Measurements from ENCODE around the gene CDV3. TPM values are rescaled to one million over a fixed set of nuclear protein-coding genes. Genes with fewer than 3 reads are reported as not detected.

CDV3 gene
- total RNA-seq, 1 donor from 2014 or later, result 184 TPM

DNA sequence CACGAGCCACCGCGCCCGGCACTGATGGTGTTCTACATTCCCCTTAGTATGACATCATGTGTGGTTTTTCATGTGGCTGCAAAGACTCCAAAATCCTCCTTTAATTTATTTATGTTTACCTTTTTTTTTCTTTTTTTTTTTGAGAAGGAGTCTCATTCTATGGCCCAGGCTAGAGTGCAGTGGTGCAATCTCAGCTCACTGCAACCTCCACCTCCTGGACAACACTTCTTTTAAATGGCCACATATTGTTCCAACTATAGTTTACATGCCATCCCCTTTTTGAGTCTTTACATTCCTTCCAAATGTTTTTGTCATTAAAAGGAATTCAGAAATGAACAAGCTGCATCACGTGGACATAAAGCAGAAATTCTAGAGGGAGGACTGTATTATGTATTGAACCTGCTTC is 10.3 kb upstream of the CDV3 start:
- Histone ChIP-seq H3K4me1 (no peaks in the 10 kb centered on the region), H3K9me3 (no peaks in the 10 kb centered on the region), H3K36me3 (no peaks in the 10 kb centered on the region), H3K27ac (no peak overlapping the region), H3K27me3 (no peaks in the 10 kb centered on the region), H3K4me3 (no peak overlapping the region)
- DNase-seq, result no peak
- intact Hi-C loops (cut with DNase I), result no loop called here
- no peak for ATAC-seq
- TF ChIP-seq, protein P1, sequence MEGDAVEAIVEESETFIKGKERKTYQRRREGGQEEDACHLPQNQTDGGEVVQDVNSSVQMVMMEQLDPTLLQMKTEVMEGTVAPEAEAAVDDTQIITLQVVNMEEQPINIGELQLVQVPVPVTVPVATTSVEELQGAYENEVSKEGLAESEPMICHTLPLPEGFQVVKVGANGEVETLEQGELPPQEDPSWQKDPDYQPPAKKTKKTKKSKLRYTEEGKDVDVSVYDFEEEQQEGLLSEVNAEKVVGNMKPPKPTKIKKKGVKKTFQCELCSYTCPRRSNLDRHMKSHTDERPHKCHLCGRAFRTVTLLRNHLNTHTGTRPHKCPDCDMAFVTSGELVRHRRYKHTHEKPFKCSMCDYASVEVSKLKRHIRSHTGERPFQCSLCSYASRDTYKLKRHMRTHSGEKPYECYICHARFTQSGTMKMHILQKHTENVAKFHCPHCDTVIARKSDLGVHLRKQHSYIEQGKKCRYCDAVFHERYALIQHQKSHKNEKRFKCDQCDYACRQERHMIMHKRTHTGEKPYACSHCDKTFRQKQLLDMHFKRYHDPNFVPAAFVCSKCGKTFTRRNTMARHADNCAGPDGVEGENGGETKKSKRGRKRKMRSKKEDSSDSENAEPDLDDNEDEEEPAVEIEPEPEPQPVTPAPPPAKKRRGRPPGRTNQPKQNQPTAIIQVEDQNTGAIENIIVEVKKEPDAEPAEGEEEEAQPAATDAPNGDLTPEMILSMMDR (IDR thresholded peaks at IDR 0.05), result no peak

- no peak for DNase-seq
- H3K27ac ChIP-seq, result no peak overlapping the region
- no peak for ATAC-seq
- no peaks in the 10 kb centered on the region for H3K36me3 ChIP-seq
- no peaks in the 10 kb centered on the region for H3K27me3 ChIP-seq
- no peaks in the 10 kb centered on the region for H3K4me1 ChIP-seq
- intact Hi-C loops (cut with DNase I), result no loop called here
- no peak overlapping the region for H3K4me3 ChIP-seq
- H3K9me3 ChIP-seq, result no peaks in the 10 kb centered on the region
- TF ChIP-seq, protein P1 (IDR thresholded peaks at IDR 0.05), result no peak
These were observed 9.7 kb upstream of the CDV3 start for GRCh38 chr3:133563816-133564215.

- TF ChIP-seq, protein P1 (IDR thresholded peaks at IDR 0.05), result no peak
- no peak for ATAC-seq
- intact Hi-C loops (cut with DNase I), result no loop called here
- peaks cover 20% of the 10 kb centered on the region for H3K4me1 ChIP-seq
- H3K36me3 ChIP-seq, result no peaks in the 10 kb centered on the region
- no peaks in the 10 kb centered on the region for H3K9me3 ChIP-seq
- no peaks in the 10 kb centered on the region for H3K27me3 ChIP-seq
- H3K27ac ChIP-seq, result no peak overlapping the region
- H3K4me3 ChIP-seq, result no peak overlapping the region
- no peak for DNase-seq
These were observed 5.0 kb upstream of the CDV3 start for GRCh38 chr3:133568294-133569014.

DNA sequence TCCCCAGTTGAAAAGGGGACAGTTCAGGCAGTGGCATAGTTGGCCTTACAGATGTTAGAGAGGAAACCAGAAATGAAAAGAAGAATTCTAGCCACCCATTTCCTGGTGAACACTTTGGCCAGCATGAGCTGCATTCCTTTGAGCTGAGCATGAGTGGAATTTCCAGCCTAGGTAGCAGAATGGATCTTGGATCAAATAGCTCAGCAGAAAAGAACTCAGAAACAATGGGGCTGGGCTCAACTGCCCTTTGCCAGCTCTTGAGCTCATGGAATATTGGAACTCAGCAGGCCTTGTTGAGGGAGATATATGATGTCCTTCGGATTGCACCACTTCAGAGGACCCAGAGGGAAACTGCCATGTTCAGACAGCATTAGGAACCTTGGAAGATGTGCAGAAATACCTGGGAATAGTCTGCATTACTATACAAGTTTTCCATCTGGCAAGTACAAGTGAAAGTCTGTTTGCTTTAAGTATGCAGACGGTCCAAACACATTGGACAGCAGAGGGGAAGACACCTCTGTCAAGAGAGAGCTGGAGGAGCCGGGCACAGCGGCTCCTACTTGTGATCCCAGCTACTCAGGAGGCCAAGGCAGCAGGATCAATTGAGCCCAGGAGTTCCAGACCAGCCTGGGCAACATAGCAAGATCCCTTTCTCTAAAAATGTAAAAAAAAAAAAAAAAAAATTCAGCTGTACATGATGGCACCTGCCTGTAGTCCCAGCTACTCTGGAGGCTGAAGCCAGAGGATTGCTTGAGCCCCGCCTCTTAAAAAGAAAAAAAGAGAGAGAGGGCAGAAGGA is 3.1 kb upstream of the CDV3 start:
- Histone ChIP-seq H3K4me1 (peaks cover 23% of the 10 kb centered on the region), H3K9me3 (no peaks in the 10 kb centered on the region), H3K27me3 (no peaks in the 10 kb centered on the region), H3K27ac (peak overlapping the region; percentile 56), H3K4me3 (no peak overlapping the region), H3K36me3 (peaks cover 5% of the 10 kb centered on the region)
- ATAC-seq (no peak), DNase-seq (no peak)
- TF ChIP-seq, protein P1 (IDR thresholded peaks at IDR 0.05), result no peak
- intact Hi-C loops (cut with DNase I), result no loop called here

- H3K36me3 ChIP-seq, result peaks cover 11% of the 10 kb centered on the region
- DNase-seq (no peak), ATAC-seq (no peak)
- TF ChIP-seq, protein P1 (IDR thresholded peaks at IDR 0.05), result no peak
- peaks cover 29% of the 10 kb centered on the region for H3K4me1 ChIP-seq
- peak overlapping the region; percentile 56 for H3K27ac ChIP-seq
- intact Hi-C loops (cut with DNase I), result no loop called here
- no peak overlapping the region for H3K4me3 ChIP-seq
- H3K27me3 ChIP-seq, result no peaks in the 10 kb centered on the region
- no peaks in the 10 kb centered on the region for H3K9me3 ChIP-seq
These were observed 2.6 kb upstream of the CDV3 start for GRCh38 chr3:133570937-133571320.

Measured in upper lobe of right lung (tissue), 1 donor.